HG03354 (cell line): Measurements from ENCODE around the gene SECTM1.

Experiments used
- ATAC-seq: cut with Tn5 transposase; IDR thresholded peaks from one replicate; pipeline ENCODE4 v1.9.1; 2021; ENCODE audit warnings: mild to moderate bottlenecking; ENCODE audit not compliant: unreplicated experiment, poor library complexity, severe bottlenecking

SECTM1 gene

DNA sequence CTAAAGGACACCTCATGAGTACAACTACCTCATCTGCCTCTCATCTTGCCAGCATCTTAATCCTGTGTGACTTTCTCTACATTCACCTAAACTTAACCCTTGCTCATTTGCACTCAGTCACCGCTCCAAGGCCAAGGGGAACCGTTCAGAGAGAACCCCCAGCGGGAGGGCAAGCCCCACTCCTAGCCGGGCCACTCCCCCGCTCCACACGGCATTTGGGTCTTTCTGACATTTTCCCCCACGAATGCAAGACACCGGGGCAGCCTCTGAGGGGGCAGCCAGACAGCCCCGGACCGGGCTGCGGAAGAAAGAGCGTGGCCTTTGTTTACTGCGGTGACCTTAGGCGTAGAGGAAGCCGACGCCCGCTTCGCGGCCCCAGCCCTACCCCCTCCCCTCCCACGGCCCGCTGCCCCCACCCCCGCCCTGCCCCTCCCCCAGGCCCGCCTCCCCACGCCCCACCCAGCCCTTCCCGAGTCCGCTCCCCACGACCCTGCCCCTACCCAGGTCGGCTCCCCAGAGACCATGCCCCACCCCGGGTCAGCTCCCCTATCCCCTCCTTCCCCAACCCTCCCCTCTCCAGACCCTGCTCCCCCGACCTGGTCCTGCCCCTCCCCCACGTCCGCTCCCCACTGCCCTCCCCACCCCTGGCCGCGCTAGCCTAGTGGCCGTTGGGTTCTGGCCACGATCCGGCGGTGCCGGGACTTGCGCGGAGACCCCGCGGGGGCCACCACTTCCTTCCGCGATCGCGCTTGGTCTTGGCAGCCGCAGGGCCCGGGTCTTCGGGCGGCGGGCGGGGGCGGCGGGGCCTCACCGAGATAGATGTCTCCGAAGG lies 60.9 kb downstream of the SECTM1 start:
- no peak for ATAC-seq

DNA sequence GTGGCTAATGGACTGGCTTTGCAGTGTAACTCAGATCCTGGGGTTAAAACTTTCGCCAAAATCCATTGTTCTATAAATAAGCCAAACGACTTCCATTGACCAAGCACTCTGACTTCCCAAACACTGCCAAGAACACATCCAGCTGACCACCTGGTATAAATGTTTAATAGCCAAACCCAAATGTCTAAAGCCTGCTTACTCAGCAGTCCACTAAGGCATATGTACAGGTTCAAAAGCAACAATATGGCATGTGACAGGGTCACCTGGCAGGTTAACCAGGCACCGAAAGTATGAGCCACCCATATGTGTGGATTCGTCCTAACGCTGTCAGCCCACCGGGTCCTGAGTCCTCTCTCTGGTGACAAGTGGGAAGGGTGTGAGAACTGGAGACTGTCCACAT lies 62.2 kb downstream of the SECTM1 start:
- no peak for ATAC-seq
